CD8-positive, alpha-beta memory T cell (primary cell): ENCODE data around the gene ABLIM1. TPM values are rescaled to one million over a fixed set of nuclear protein-coding genes. Genes with fewer than 3 reads are reported as not detected.

Source experiments
- CTCF ChIA-PET: fragments of 350-600 bp; sonication (Branson Sonifier 250); formaldehyde crosslinking; loops from one replicate; lab custom pipeline; 2021; ENCODE audit warnings: antibody characterized with exemption; lab: Charles Lee
- POLR2A ChIA-PET: fragments of 350-600 bp; sonication (Branson Sonifier 250); formaldehyde crosslinking; loops from one replicate; lab custom pipeline; 2021; ENCODE audit warnings: antibody characterized with exemption; lab: Charles Lee
- DNase-seq, 5 donors: peaks; one replicate each; pipeline versions ENCODE4 v3.0.0 to v3.0.0-alpha.2; 2020 to 2022; ENCODE audit warnings: mixed read lengths in 1 of 5
- H3K27ac ChIP-seq: one replicate; pipeline ENCODE4 v1.7.0; 2013; ENCODE audit warnings: low read depth, mild to moderate bottlenecking, low read length, moderate library complexity
- H3K27me3 ChIP-seq: 2 replicates; pipeline ENCODE4 v1.7.0; 2013; ENCODE audit warnings: low read length, mild to moderate bottlenecking; ENCODE audit not compliant: insufficient read depth, poor library complexity, severe bottlenecking
- H3K36me3 ChIP-seq: 2 replicates; pipeline ENCODE4 v1.7.0; 2013; ENCODE audit warnings: mild to moderate bottlenecking, low read length, moderate library complexity; ENCODE audit not compliant: insufficient read depth
- H3K4me1 ChIP-seq: 2 replicates; pipeline ENCODE4 v1.7.0; 2013; ENCODE audit warnings: mild to moderate bottlenecking, low read length, moderate library complexity; ENCODE audit not compliant: insufficient read depth
- H3K4me3 ChIP-seq: 2 replicates; pipeline ENCODE4 v1.7.0; 2013; ENCODE audit warnings: mild to moderate bottlenecking, low read length
- H3K9me3 ChIP-seq: 2 replicates; pipeline ENCODE4 v1.7.0; 2013; ENCODE audit warnings: mild to moderate bottlenecking, low read length
- H3K27ac Mint-ChIP-seq, 8 donors: one replicate each; pipeline ENCODE4 v1.8.0; 2020 to 2021; ENCODE audit warnings: mixed read lengths in 8 of 8, mild to moderate bottlenecking in 6 of 8, inconsistent platforms in 3 of 8, moderate library complexity in 3 of 8
- H3K27me3 Mint-ChIP-seq, 2 donors: one replicate each; pipeline ENCODE4 v1.8.0; 2020 to 2021; ENCODE audit warnings: mixed read lengths in 2 of 2, mild to moderate bottlenecking in 1 of 2, moderate library complexity in 1 of 2
- H3K36me3 Mint-ChIP-seq, 3 donors: one replicate each; pipeline ENCODE4 v1.8.0; 2020 to 2021; ENCODE audit warnings: mixed read lengths in 3 of 3, inconsistent platforms in 1 of 3, mild to moderate bottlenecking in 1 of 3
- H3K4me1 Mint-ChIP-seq, 3 donors: one replicate each; pipeline ENCODE4 v1.8.0; 2020 to 2021; ENCODE audit warnings: mixed read lengths in 3 of 3, inconsistent platforms in 1 of 3, mild to moderate bottlenecking in 1 of 3
- H3K4me3 Mint-ChIP-seq, 7 donors: one replicate each; pipeline ENCODE4 v1.8.0; 2020 to 2021; ENCODE audit warnings: mixed read lengths in 7 of 7, mild to moderate bottlenecking in 6 of 7, moderate library complexity in 4 of 7, inconsistent platforms in 2 of 7
- H3K9me3 Mint-ChIP-seq, 5 donors: one replicate each; pipeline ENCODE4 v1.8.0; 2020 to 2022; ENCODE audit warnings: mixed read lengths in 5 of 5, mild to moderate bottlenecking in 3 of 5, moderate library complexity in 2 of 5, inconsistent platforms in 1 of 5
- polyA plus RNA-seq: library from polyadenylated mRNA; unstranded; fragments of 300-500 nt; fragmentation: Illumina TruSeq; gene quantifications from one replicate; pipeline ENCODE4 v1.2.3, GENCODE V29; 2021
- total RNA-seq, 2 experiments: library from RNA; stranded (reverse); gene quantifications; one replicate each; pipeline ENCODE4 v1.2.3, GENCODE V29; 2021

ABLIM1 gene
- total and polyA plus RNA-seq, 3 experiments from 2014 or later = 45.8 to 123 (median 48.3) TPM

DNA sequence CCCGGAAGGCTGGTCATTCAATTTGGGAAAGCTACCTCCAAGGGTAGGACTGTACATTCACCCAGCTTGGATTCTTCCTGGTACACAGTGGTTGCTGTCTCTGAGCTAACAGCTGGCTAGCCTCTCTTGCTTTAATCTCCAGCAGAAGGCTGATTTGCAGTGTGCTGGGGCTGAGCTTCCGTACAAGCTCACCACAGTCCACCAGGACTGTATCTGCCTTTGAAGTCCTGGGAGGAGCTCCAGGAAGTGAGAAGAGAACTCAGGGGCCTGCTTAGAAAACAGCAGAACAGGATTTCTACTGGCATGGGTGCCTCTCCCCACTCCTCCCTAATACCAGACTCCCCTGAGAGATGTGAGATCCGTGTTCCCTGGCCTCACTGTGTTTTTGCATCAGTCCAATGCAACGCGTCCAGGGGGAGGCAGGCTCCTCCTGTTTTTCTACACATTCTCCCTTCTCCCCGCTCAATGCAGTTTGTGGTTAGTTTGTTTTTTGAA lies 260.4 kb downstream of the ABLIM1 start:
- peaks cover 8% of the 10 kb centered on the region for H3K27me3 ChIP-seq
- CTCF ChIA-PET = no interaction called here
- H3K4me3 ChIP-seq = no peak overlapping the region
- Mint-ChIP-seq H3K9me3 (no peaks in the 10 kb centered on the region), H3K4me1 (peaks cover 0 to 1% (median under 1%) of the 10 kb centered on the region in 3 donors), H3K4me3 (no peak overlapping the region), H3K36me3 (no peaks in the 10 kb centered on the region), H3K27ac (no peak overlapping the region), H3K27me3 (peaks cover 34 to 89% of the 10 kb centered on the region in 2 donors)
- no peak overlapping the region for H3K27ac ChIP-seq
- no peaks in the 10 kb centered on the region for H3K9me3 ChIP-seq
- DNase-seq = no peak
- H3K4me1 ChIP-seq = no peaks in the 10 kb centered on the region
- H3K36me3 ChIP-seq = no peaks in the 10 kb centered on the region
- POLR2A ChIA-PET = no interaction called here

DNA sequence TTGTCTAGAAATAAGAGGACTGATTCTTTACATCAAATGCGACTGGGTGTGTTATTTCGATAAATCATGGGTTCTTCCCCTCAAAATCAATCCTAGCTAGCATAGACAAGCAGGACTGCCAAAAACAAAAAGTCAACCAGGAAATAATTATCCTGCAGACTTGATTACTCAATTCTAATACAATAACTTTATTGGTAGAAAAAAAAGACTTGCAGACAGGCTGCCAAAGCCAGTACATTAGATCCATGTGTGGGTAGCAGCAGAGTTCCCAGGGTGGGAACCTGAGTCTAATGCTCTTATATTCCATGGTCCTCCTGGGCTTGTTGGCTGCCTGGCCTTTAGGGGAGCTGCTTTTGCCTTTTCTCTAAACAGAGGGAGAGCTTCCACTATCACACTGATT lies 261.6 kb downstream of the ABLIM1 start:
- no peak for DNase-seq
- H3K27ac Mint-ChIP-seq = no peak overlapping the region
- H3K27me3 Mint-ChIP-seq = peaks cover 29 to 85% of the 10 kb centered on the region in 2 donors
- no peaks in the 10 kb centered on the region for H3K9me3 ChIP-seq
- H3K4me3 ChIP-seq = no peak overlapping the region
- CTCF ChIA-PET = no interaction called here
- H3K27me3 ChIP-seq = peaks cover 5% of the 10 kb centered on the region
- no peaks in the 10 kb centered on the region for H3K36me3 Mint-ChIP-seq
- H3K36me3 ChIP-seq = no peaks in the 10 kb centered on the region
- H3K4me1 Mint-ChIP-seq = no peaks in the 10 kb centered on the region
- POLR2A ChIA-PET = no interaction called here
- no peaks in the 10 kb centered on the region for H3K9me3 Mint-ChIP-seq
- no peak overlapping the region for H3K4me3 Mint-ChIP-seq
- no peaks in the 10 kb centered on the region for H3K4me1 ChIP-seq
- no peak overlapping the region for H3K27ac ChIP-seq

DNA sequence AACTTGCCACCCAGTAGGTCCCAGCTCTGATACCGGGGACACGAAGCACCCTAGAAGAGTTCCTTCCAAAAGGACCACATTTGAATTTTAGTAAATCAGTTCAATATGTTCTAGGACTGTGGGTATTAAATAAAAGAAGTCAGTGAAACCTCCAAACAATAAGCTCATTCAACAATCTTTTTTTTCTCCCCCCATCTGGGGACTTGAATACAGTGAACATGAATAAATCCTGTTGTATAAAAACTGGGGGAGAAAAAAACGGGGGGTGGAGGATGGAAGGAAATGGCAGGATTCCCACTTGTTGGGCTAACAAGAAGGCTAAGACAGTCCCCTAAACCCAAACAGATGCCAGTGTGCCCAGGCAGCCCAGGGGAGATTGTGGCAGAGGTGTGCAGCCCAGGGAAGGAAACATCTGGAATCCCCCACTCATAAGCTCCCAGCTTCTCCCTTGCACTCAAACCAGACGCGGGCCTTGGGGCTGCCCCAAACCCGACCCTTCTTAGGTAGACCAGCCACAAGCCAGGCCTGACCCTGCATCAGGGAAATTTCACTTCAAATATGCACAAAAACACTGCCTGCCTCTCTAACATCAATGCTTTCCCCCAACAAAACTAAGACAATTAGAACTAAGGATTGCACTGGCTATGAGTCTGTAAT lies 262.6 kb downstream of the ABLIM1 start:
- Histone ChIP-seq H3K4me3 (no peak overlapping the region), H3K9me3 (no peaks in the 10 kb centered on the region), H3K27me3 (peaks cover 5% of the 10 kb centered on the region), H3K4me1 (no peaks in the 10 kb centered on the region), H3K27ac (no peak overlapping the region), H3K36me3 (no peaks in the 10 kb centered on the region)
- no peak overlapping the region for H3K27ac Mint-ChIP-seq
- POLR2A ChIA-PET = no interaction called here
- peaks cover 30 to 81% of the 10 kb centered on the region in 2 donors for H3K27me3 Mint-ChIP-seq
- H3K36me3 Mint-ChIP-seq = no peaks in the 10 kb centered on the region
- no peak overlapping the region for H3K4me3 Mint-ChIP-seq
- no peaks in the 10 kb centered on the region for H3K4me1 Mint-ChIP-seq
- no peaks in the 10 kb centered on the region for H3K9me3 Mint-ChIP-seq
- DNase-seq = no peak
- CTCF ChIA-PET = no interaction called here

DNA sequence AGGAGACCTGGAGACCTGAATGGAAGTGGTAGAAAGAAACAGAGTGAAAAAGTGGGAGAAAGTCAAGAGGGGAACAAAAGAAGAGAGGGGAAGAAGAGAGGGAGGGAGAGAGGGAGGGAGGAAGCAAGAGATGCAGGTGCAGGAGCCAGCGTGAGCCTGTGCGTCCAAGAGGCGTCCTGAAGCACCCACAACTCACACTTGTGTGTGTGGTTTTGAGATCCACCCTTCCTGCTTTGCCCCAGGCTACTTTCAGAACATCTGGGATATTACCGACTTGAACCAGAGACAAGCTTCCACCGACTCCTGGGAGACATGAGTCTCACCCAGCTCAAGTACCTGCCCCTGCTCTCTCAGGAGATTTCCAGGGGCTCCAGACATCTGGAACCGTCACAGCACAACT lies 263.5 kb downstream of the ABLIM1 start:
- CTCF ChIA-PET = no interaction called here

DNA sequence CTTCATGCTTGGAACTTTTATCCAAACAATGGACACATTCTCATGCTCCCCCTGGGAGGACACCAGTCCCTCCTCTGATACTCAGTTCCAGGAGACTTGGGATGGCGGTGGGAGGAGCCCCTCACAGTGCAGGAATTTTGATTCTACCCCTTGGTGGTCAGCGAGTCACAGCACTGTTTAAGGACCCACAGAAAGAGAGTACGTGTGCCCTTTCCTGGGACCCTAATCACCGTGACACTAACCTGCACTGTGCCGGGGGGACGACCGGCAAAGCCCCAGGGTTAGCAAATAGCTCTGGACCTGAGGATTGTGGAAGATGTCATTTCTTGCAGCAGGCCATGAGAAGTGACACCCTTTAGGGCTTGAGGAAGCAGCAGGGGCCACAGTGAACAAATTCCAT lies 264.2 kb downstream of the ABLIM1 start:
- H3K9me3 Mint-ChIP-seq = no peaks in the 10 kb centered on the region
- Histone ChIP-seq H3K27ac (no peak overlapping the region), H3K27me3 (peaks cover 5% of the 10 kb centered on the region), H3K4me1 (no peaks in the 10 kb centered on the region), H3K4me3 (no peak overlapping the region), H3K36me3 (no peaks in the 10 kb centered on the region), H3K9me3 (no peaks in the 10 kb centered on the region)
- DNase-seq = no peak
- peaks cover 27 to 73% of the 10 kb centered on the region in 2 donors for H3K27me3 Mint-ChIP-seq
- no peaks in the 10 kb centered on the region for H3K4me1 Mint-ChIP-seq
- ChIA-PET CTCF (no interaction called here), POLR2A (no interaction called here)
- H3K4me3 Mint-ChIP-seq = no peak overlapping the region
- H3K27ac Mint-ChIP-seq = no peak overlapping the region
- H3K36me3 Mint-ChIP-seq = no peaks in the 10 kb centered on the region

More for the DNA sequence above, 263.5 kb downstream of the ABLIM1 start:
- Histone ChIP-seq H3K4me3 (no peak overlapping the region), H3K27ac (no peak overlapping the region), H3K27me3 (peaks cover 5% of the 10 kb centered on the region), H3K4me1 (no peaks in the 10 kb centered on the region), H3K36me3 (no peaks in the 10 kb centered on the region), H3K9me3 (no peaks in the 10 kb centered on the region)
- Mint-ChIP-seq H3K9me3 (no peaks in the 10 kb centered on the region), H3K36me3 (no peaks in the 10 kb centered on the region), H3K27ac (peak overlapping the region in 1 of 8 donors; percentile 19), H3K27me3 (peaks cover 27 to 76% of the 10 kb centered on the region in 2 donors), H3K4me1 (no peaks in the 10 kb centered on the region), H3K4me3 (no peak overlapping the region)
- POLR2A ChIA-PET = no interaction called here
- no peak for DNase-seq

DNA sequence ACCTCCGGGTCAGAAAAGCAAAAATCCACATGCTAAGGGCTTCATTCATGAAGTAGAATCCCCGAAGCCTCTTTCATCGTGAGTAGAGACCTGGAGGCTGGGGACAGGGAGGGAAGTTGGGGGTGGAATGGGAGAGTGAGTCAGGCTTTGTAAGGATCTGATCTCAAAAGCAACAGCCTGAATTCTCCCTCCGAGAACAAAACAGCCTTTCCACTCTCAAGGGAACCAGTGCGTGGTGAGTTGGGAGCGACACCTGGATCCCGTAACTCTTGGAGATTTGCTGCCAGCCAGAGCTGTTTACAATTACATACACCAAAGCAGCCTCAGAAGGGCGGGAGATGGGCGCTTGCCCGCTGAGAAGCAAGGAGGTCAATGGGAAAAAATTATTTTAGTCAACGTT lies 264.6 kb downstream of the ABLIM1 start:
- ChIA-PET POLR2A (no interaction called here), CTCF (no interaction called here)
- Histone ChIP-seq H3K4me3 (no peak overlapping the region), H3K4me1 (no peaks in the 10 kb centered on the region), H3K27ac (no peak overlapping the region), H3K27me3 (peaks cover 5% of the 10 kb centered on the region), H3K36me3 (no peaks in the 10 kb centered on the region), H3K9me3 (no peaks in the 10 kb centered on the region)
- DNase-seq = no peak
- peaks cover 27 to 73% of the 10 kb centered on the region in 2 donors for H3K27me3 Mint-ChIP-seq
- H3K9me3 Mint-ChIP-seq = no peaks in the 10 kb centered on the region
- H3K4me3 Mint-ChIP-seq = no peak overlapping the region
- H3K27ac Mint-ChIP-seq = no peak overlapping the region
- H3K36me3 Mint-ChIP-seq = no peaks in the 10 kb centered on the region
- no peaks in the 10 kb centered on the region for H3K4me1 Mint-ChIP-seq

DNA sequence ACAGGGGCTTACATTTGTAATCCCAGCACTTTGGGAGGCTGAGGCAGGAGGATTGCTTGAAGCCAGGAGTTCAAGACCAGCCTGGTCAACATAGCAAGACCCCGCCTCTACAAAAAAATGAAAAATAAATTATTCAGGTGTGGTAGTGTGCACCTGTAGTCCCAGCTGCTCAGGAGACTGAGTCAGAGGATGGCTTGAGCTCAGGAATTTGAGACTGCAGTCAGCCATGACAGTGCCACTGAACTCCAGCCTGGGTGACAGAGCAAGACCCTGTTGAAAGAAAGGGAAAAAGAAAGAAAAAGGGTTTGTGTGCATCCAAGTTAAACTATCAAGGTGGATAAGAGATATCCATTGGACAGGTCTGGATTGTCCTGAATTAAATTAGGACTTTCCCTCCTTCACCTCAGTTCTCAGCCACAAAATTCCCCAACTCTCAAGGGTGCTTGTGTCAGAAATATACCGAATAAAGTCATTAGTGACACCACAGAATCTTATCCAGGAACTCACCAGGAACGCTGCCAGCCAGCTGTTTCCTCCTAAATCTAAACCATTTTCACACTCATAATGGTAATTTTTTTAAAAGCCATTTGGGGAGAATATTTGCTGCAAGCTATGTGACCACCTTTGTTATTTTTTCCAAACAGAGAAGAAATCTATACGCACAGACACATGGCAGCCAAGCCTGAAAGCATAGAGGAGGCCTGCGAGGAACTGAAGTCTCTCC lies 265.8 kb downstream of the ABLIM1 start:
- Histone ChIP-seq H3K27me3 (peaks cover 5% of the 10 kb centered on the region), H3K9me3 (no peaks in the 10 kb centered on the region), H3K36me3 (no peaks in the 10 kb centered on the region), H3K4me1 (no peaks in the 10 kb centered on the region), H3K27ac (no peak overlapping the region), H3K4me3 (no peak overlapping the region)
- Mint-ChIP-seq H3K36me3 (no peaks in the 10 kb centered on the region), H3K4me1 (no peaks in the 10 kb centered on the region), H3K4me3 (no peak overlapping the region), H3K9me3 (no peaks in the 10 kb centered on the region), H3K27me3 (peaks cover 30 to 72% of the 10 kb centered on the region in 2 donors), H3K27ac (no peak overlapping the region)
- ChIA-PET CTCF (no interaction called here), POLR2A (no interaction called here)
- no peak for DNase-seq

DNA sequence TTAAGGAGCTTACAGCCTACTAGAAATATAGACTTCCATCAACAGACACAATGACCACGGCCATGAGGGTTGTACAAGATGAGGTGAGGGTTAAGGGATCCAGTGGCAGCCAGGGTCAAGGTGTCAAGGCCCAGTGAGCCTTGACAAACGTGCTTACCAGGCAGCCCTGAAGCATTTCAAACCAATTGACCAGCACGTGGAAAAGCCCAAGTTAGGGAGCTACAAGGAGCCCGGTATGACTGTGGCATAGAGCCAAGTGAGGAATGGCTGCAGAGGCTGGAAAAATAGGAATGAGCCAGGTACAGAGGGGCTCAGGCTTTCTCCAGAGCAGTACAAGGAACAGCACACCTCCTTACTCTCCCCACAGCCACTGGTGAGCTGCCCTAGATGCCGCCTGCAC lies 266.5 kb downstream of the ABLIM1 start:
- Mint-ChIP-seq H3K4me3 (no peak overlapping the region), H3K27ac (no peak overlapping the region), H3K36me3 (no peaks in the 10 kb centered on the region), H3K9me3 (no peaks in the 10 kb centered on the region), H3K4me1 (no peaks in the 10 kb centered on the region), H3K27me3 (peaks cover 29 to 66% of the 10 kb centered on the region in 2 donors)
- Histone ChIP-seq H3K4me1 (no peaks in the 10 kb centered on the region), H3K27ac (no peak overlapping the region), H3K9me3 (no peaks in the 10 kb centered on the region), H3K27me3 (peaks cover 5% of the 10 kb centered on the region), H3K4me3 (no peak overlapping the region), H3K36me3 (no peaks in the 10 kb centered on the region)
- CTCF ChIA-PET = no interaction called here
- POLR2A ChIA-PET = no interaction called here
- no peak for DNase-seq
